ENCODE measurements around the gene ANGPT4. TPM values are rescaled to one million over a fixed set of nuclear protein-coding genes. Genes with fewer than 3 reads are reported as not detected.

Gene ANGPT4
- total RNA-seq, 4 donors from 2014 or later, result 0.04 to 0.15 (median 0.10) TPM; not detected in 1

DNA sequence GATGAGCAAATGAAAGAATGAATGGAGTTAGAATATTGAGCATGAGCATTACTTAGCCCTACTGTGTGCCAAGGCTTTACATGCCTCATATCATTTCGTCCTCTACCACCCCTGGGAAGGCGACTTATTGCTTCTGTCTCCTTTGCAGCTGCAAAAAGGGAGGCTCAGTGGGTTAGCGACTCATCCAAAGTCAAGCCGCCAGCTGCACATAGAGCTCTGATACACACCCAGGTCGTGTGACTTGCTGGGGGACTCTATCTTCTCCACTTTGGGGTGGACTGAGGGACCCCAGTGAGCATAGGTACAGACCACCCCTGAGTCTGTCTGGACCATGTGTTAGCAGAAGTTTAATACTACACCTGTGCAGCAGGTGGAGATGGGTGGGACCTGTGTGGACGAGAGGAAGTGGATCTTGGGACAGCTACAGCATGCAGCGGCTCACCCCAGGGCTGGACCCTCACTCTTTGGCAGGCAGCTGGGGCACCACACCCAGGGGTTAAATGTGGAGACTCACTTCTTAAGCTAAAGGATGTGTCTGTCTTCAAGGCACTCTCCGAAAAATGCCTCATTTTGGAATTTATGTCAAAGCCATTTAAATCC, 36.2 kb upstream of the ANGPT4 start:
- TF ChIP-seq, protein P1, sequence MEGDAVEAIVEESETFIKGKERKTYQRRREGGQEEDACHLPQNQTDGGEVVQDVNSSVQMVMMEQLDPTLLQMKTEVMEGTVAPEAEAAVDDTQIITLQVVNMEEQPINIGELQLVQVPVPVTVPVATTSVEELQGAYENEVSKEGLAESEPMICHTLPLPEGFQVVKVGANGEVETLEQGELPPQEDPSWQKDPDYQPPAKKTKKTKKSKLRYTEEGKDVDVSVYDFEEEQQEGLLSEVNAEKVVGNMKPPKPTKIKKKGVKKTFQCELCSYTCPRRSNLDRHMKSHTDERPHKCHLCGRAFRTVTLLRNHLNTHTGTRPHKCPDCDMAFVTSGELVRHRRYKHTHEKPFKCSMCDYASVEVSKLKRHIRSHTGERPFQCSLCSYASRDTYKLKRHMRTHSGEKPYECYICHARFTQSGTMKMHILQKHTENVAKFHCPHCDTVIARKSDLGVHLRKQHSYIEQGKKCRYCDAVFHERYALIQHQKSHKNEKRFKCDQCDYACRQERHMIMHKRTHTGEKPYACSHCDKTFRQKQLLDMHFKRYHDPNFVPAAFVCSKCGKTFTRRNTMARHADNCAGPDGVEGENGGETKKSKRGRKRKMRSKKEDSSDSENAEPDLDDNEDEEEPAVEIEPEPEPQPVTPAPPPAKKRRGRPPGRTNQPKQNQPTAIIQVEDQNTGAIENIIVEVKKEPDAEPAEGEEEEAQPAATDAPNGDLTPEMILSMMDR (IDR thresholded peaks at IDR 0.05 in 4 of 5, conservative IDR thresholded peaks at IDR 0.05 in 1 of 5), result no peak
- no peak for TF ChIP-seq POLR2A (IDR thresholded peaks at IDR 0.05)
- DNase-seq (no peak), ATAC-seq (no peak)
- Histone ChIP-seq H3K9me3 (no peaks in the 10 kb centered on the region), H3K27me3 (peaks cover 5 to 14% (median 10%) of the 10 kb centered on the region in 3 donors), H3K36me3 (no peaks in the 10 kb centered on the region), H3K4me1 (no peaks in the 10 kb centered on the region), H3K4me3 (no peak overlapping the region), H3K27ac (no peak overlapping the region)
- intact Hi-C loops (cut with DNase I; ENCODE audit: low total_unique reads), result no loop called here
- in situ Hi-C loops (cut with MboI; ENCODE audit: low sequenced_read_pairs in 4 of 4), result loop anchor here in 3 of 4 donors (5.0 to 25.0 kb wide), 2 partner anchors 140 to 260 kb away; partner anchors contain the start of gene C20orf202 (in 2 of the 3)

- TF ChIP-seq, protein P1 (IDR thresholded peaks at IDR 0.05 in 4 of 5, conservative IDR thresholded peaks at IDR 0.05 in 1 of 5), result no peak
- TF ChIP-seq POLR2A (IDR thresholded peaks at IDR 0.05), result no peak
- peaks cover 5 to 14% (median 10%) of the 10 kb centered on the region in 3 donors for H3K27me3 ChIP-seq
- H3K4me1 ChIP-seq, result no peaks in the 10 kb centered on the region
- no peak overlapping the region for H3K4me3 ChIP-seq
- intact Hi-C loops (cut with DNase I; ENCODE audit: low total_unique reads) (no loop called here), in situ Hi-C loops (cut with MboI; ENCODE audit: low sequenced_read_pairs in 4 of 4) (loop anchor here in 3 of 4 donors (5.0 to 25.0 kb wide), 2 partner anchors 139 to 261 kb away; partner anchors contain the start of gene C20orf202 (in 2 of the 3))
- H3K9me3 ChIP-seq, result no peaks in the 10 kb centered on the region
- H3K36me3 ChIP-seq, result no peaks in the 10 kb centered on the region
- no peak for DNase-seq
- no peak for ATAC-seq
- H3K27ac ChIP-seq, result no peak overlapping the region
These were observed 35.4 kb upstream of the ANGPT4 start for GRCh38 chr20:951384-952169.

- Histone ChIP-seq H3K36me3 (no peaks in the 10 kb centered on the region), H3K27me3 (peaks cover 1 to 10% (median 5%) of the 10 kb centered on the region in 3 donors), H3K27ac (no peak overlapping the region), H3K4me3 (no peak overlapping the region), H3K4me1 (no peaks in the 10 kb centered on the region), H3K9me3 (no peaks in the 10 kb centered on the region)
- DNase-seq, result no peak
- no peak for ATAC-seq
- intact Hi-C loops (cut with DNase I; ENCODE audit: low total_unique reads) (no loop called here), in situ Hi-C loops (cut with MboI; ENCODE audit: low sequenced_read_pairs in 4 of 4) (loop anchor here in 3 of 4 donors (5.0 to 25.0 kb wide), 2 partner anchors 137 to 263 kb away; partner anchors contain the start of gene C20orf202 (in 2 of the 3))
- TF ChIP-seq, protein P1 (IDR thresholded peaks at IDR 0.05 in 4 of 5, conservative IDR thresholded peaks at IDR 0.05 in 1 of 5), result no peak
- TF ChIP-seq POLR2A (IDR thresholded peaks at IDR 0.05), result no peak
These were observed 33.6 kb upstream of the ANGPT4 start for GRCh38 chr20:949717-950116.

- no peaks in the 10 kb centered on the region for H3K9me3 ChIP-seq
- intact Hi-C loops (cut with DNase I; ENCODE audit: low total_unique reads) (no loop called here), in situ Hi-C loops (cut with MboI; ENCODE audit: low sequenced_read_pairs in 4 of 4) (no loop called here)
- H3K36me3 ChIP-seq, result no peaks in the 10 kb centered on the region
- peaks cover 0 to 6% (median 5%) of the 10 kb centered on the region in 3 donors for H3K27me3 ChIP-seq
- no peak overlapping the region for H3K4me3 ChIP-seq
- no peak overlapping the region for H3K27ac ChIP-seq
- ATAC-seq (no peak), DNase-seq (no peak)
- TF ChIP-seq, protein P1 (IDR thresholded peaks at IDR 0.05 in 4 of 5, conservative IDR thresholded peaks at IDR 0.05 in 1 of 5), result no peak
- no peak for TF ChIP-seq POLR2A (IDR thresholded peaks at IDR 0.05)
- no peaks in the 10 kb centered on the region for H3K4me1 ChIP-seq
These were observed 30.7 kb upstream of the ANGPT4 start for GRCh38 chr20:946826-947225.

Data from gastrocnemius medialis (tissue), 4 donors.